HG03039 (cell line): ENCODE measurements around the gene FUOM.
A peak's percentile ranks its signal among the peaks of the same experiment; 100 is the strongest.

Experiments used
- ATAC-seq: cut with Tn5 transposase; IDR thresholded peaks from one replicate; pipeline ENCODE4 v1.9.1; 2021; ENCODE audit warnings: mild to moderate bottlenecking, moderate library complexity; ENCODE audit not compliant: unreplicated experiment

The FUOM gene, protein sequence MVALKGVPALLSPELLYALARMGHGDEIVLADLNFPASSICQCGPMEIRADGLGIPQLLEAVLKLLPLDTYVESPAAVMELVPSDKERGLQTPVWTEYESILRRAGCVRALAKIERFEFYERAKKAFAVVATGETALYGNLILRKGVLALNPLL

DNA sequence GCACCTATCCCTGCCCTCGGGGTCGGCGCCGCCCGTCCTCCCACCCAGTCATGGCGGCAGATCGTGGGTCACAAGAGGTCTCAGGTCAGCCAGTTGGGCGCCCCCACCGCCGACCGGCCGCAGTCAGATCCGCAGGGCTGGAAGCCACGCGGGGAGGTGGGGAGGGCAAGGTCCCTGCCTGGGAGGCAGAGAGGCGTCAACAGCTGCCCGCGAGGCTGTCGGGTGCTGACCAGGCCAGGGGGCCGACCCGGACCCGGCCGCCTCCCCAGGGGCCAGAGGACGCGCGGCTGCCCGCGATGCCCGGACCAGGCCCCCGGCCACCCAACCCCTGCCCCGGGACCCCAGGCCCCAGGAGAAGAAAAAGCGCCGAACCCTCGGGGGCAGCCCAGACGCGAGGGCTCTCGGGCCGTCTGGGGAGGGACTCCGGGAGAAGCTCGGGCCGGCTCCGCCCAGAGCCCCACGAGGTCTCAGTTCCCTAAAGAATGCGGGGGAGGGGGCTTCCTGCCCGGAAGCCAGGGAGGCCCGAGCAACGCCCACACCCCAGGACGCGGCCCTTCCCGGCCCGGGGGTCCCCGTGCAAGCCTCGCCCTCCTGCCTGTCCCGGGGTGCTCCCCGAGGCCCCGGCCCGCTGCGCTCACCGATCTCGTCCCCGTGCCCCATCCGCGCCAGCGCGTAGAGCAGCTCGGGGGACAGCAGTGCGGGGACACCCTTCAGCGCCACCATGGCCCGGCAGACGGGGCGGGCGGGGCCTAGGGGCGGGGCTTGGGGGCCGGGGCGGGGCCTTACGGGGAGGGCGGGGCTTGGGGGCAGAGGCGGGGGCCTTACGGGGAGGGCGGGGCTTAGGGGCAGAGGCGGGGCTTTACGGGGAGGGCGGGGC lies at the start of gene FUOM:
Gene FUOM, minus strand, starts transcription at position 735 of the 877 bp plus-strand sequence. Its CDS starts 12 bp downstream, at position 723.
- ATAC-seq: peak; percentile 60

GRCh38 chr10:133405844-133406527 lies 48.2 kb upstream of the FUOM start:
- ATAC-seq: no peak

- no peak for ATAC-seq
These were observed 47.5 kb upstream of the FUOM start for GRCh38 chr10:133405272-133405671.

DNA sequence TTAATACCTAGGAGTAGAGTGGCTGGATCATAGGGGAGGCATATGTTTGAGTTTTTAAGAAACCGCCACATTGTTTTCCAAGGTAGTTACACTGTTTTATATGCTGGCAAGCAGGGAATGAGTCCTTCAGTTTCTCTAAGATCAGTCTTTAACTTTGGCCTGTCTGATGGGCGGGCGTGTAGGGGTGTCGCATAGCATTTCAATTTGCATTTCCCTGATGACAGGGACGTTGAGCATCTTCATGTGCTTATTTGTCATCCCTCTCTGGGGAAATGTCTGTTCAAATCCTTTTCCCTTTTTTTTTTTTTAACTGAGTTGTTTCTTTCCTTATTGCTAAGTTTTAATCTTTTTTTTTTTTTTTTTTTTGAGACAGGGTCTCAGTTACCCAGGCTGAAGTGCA lies 46.0 kb upstream of the FUOM start:
- no peak for ATAC-seq

DNA sequence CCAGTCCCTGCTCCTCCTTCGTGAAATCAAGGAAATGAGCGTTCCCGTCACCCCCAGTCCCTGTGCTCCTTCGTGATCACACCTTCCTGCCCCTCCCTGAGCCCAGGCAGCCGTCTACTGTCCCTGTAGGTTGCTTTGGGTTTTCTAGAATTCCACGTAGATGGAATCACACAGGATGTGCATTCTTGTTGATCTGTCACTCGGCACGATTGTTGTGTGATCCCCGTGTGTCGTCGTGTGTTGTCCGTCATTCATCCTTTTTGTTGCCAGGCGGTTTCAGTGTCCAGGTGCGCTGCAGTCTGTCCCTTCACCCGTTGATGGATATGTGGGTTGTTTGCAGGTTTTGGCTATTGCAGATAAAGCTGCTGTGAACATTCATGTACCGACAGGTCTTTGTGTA lies 45.5 kb upstream of the FUOM start:
- no peak for ATAC-seq

DNA sequence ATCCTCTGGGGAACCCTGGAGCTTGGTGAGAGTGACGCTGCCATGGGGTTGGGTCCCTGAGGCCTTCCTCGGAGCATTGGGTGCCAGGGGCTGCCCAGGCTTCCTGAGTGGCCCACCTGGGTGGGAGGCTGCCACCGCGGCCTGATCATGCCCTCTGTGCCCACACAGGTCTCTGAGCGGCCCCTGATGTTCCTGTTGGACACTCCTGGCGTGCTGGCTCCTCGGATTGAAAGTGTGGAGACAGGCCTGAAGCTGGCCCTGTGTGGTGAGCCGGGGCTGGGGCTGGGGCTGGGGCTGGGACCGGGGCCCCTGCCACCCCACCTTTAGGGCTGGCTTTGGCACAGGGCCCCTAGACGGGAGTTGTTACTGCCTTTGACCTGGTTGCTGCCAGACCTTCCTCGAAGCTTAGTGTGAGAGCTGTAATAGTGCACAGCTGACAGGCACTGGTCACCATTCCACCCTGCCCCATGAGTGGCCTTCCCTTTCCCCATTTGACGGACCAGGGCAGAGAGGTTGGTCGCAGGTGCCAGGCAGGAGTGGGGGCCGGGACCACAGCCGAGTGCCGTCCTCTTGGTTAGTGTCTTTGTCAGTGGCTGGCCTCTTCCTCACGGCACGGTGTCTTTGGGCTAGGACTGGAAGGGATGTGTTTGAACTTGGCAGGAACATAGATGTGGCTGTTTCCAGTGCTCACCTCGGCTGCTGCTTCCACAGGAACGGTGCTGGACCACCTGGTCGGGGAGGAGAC lies 44.3 kb upstream of the FUOM start:
- ATAC-seq: no peak

DNA sequence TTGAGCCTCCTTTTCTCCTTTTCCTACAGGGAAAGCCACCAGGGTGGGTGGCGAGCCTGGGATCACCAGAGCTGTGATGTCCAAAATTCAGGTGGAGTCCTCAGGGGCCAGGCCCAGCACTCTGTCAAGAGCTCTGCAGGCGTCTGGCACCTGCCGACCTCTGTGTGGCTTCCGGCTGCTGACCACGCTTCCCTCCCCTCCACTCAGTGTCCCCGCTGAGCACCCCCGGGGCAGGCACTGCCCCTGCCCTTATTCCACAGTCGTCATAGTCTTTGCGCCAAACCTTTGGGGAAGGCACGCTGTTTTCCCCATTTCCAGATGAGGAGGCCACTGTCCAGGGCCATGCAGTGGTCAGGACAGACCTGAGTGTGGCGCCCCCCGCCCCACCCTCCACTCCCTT lies 43.7 kb upstream of the FUOM start:
- no peak for ATAC-seq

GRCh38 chr10:133400624-133401424 lies 43.0 kb upstream of the FUOM start:
- ATAC-seq: peak; percentile 73

GRCh38 chr10:133399123-133399601 lies 41.3 kb upstream of the FUOM start:
- no peak for ATAC-seq

- no peak for ATAC-seq
These were observed 40.1 kb upstream of the FUOM start for GRCh38 chr10:133397938-133398337.

- no peak for ATAC-seq
These were observed 38.3 kb upstream of the FUOM start for GRCh38 chr10:133396035-133396624.

DNA sequence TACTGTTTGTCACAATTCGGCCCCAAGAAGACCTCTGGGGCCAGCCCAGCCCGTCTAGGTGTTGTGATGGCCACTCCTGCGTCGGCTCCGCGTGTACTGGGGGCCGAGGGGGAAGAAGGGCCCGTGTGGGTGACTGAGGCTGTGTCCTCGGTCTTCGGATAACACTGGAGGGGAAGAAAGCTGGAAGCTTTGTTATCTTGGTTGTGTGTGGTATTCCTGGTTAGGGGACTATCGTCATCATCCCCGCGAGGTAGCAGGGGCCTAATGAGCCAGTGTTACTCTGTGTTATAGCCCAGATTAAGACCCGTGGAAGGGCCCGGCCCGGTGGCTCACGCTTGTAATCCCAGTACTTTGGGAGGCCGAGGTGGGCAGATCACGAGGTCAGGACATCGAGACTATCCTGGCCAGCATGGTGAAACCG lies 37.0 kb upstream of the FUOM start:
- no peak for ATAC-seq

GRCh38 chr10:133394064-133394663 lies 36.3 kb upstream of the FUOM start, which contains the start of gene MTG1:
Gene MTG1 (plus strand): TSS chr10:133394157. CDS start chr10:133394221, 64 bp downstream.
- peak; percentile 63 for ATAC-seq

DNA sequence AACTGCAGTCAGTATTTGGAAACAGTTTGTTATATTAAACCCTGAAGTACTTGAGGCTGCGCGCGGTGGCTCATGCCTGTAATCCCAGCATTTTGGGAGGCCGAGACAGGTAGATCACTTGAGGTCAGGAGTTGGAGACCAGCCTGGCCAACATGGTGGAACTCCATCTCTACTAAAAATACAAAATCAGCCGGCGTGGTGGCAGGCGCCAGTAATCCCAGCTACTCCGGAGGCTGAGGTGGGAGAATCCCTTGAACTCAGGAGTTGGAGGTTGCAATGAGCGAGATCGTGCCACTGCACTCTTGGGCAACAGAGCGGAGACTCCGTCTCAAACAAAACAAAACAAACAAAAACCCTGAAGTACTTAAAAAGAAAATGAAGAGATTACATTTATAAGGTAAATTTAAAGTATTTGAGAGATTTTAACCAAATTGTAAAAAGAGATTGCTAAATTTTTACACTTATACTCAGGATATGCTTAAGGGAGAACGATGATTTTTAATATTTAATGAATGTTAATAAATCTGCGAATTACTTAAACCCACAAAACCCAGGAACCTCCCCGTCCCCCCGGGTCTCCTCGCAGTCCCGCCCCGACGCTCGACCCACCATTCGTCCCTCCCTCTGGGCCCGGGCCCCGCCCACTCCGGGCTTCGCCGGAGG lies 35.7 kb upstream of the FUOM start:
- no peak for ATAC-seq

DNA sequence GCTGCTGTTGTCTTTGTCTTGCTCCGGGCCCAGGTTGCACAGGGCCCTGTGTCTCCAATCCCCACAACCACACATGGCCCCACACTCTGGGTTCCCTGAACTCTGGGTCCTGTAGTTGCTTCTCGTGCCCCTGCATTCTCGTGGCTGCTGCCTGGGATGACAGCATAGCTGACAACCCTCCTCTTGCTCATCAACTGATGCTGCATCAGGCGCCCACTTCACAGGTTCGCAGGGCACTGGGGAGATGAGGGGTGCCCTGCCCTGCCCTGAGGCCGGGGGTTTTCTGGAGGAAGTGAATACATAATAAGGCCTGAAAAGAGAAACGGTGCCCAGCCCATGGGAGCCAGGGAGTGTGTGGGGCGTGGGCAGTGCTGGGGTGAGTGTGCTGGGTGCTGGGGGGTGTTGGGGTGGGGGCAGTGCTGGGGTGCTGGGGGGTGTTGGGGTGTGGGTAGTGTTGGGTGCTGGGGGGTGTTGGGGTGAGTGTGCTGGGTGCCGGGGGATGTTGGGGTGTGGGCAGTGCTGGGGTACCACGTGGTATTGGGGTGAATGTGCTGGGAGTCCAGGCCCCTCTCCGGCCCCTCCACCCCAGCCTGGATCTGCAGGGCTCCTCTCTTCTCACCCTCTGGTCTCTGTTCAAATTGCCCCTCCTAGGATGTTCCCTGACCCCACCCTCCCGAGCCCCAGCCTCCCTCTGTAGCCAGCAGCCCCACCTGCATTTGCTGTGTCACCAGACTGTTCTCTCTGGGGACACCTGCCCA lies 34.1 kb upstream of the FUOM start:
- ATAC-seq: no peak

DNA sequence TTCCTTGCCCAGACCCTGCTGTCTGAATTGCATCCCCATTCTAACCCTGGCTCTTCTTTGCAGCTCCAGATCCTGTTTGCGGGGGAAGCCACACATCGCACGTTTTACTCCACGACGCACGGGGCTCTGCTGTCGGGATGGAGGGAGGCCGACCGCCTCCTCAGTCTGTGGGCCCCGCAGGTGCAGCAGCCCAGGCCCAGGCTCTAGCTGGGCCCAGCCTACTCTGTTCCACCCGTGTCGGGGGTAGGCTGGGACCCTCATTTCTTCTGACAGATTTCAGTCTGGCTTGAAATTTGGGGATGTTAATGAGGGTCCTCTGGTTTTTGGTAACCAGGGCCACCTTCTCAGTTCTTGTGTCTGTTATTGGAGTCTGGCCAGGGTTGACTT lies 33.4 kb upstream of the FUOM start:
- ATAC-seq: no peak

- ATAC-seq: no peak
These were observed 32.9 kb upstream of the FUOM start for GRCh38 chr10:133390597-133391248.
